Measurements from ENCODE around the gene SYT1.

DNA sequence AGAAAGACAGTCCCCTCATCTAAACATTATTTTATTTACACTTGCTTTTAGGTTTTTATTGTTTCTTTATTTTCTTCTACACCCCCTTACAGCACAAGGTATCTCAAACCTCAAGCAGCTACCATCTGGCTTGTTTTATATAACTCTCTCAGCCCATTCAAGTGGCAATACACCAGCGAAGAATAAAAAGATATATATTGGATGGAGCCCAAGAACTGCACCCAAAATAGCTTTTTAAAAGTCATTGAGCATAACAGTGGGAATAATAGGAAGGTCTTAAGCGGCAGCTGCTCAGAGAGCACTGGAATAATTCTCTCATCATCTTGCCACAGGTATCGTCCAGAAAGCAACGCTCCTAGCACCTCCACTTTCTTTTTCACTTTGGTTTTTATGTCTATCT lies 322.5 kb downstream of the SYT1 start:
- TF ChIP-seq, protein P1, sequence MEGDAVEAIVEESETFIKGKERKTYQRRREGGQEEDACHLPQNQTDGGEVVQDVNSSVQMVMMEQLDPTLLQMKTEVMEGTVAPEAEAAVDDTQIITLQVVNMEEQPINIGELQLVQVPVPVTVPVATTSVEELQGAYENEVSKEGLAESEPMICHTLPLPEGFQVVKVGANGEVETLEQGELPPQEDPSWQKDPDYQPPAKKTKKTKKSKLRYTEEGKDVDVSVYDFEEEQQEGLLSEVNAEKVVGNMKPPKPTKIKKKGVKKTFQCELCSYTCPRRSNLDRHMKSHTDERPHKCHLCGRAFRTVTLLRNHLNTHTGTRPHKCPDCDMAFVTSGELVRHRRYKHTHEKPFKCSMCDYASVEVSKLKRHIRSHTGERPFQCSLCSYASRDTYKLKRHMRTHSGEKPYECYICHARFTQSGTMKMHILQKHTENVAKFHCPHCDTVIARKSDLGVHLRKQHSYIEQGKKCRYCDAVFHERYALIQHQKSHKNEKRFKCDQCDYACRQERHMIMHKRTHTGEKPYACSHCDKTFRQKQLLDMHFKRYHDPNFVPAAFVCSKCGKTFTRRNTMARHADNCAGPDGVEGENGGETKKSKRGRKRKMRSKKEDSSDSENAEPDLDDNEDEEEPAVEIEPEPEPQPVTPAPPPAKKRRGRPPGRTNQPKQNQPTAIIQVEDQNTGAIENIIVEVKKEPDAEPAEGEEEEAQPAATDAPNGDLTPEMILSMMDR (IDR thresholded peaks at IDR 0.05; ENCODE audit: low read depth, low read length, missing input control): no peak
- TF ChIP-seq SP1 (IDR thresholded peaks at IDR 0.05) (no peak), JUND (IDR thresholded peaks at IDR 0.05) (no peak), RXRA (IDR thresholded peaks at IDR 0.05) (no peak), TAF1 (conservative IDR thresholded peaks at IDR 0.05) (no peak), YY1 (IDR thresholded peaks at IDR 0.05) (no peak)
- TF ChIP-seq, protein P2, sequence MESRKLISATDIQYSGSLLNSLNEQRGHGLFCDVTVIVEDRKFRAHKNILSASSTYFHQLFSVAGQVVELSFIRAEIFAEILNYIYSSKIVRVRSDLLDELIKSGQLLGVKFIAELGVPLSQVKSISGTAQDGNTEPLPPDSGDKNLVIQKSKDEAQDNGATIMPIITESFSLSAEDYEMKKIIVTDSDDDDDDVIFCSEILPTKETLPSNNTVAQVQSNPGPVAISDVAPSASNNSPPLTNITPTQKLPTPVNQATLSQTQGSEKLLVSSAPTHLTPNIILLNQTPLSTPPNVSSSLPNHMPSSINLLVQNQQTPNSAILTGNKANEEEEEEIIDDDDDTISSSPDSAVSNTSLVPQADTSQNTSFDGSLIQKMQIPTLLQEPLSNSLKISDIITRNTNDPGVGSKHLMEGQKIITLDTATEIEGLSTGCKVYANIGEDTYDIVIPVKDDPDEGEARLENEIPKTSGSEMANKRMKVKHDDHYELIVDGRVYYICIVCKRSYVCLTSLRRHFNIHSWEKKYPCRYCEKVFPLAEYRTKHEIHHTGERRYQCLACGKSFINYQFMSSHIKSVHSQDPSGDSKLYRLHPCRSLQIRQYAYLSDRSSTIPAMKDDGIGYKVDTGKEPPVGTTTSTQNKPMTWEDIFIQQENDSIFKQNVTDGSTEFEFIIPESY (IDR thresholded peaks at IDR 0.05): no peak

Data from liver (tissue), 3 donors.